NCI-H1105 (cell line): ENCODE measurements around the gene MAD1L1.
"Not testable (repeated sequence)": the region's sequence is repeated elsewhere in the genome, so short reads cannot be mapped to it uniquely, and the experiment has no call there.

ENCODE experiments used
- DNase-seq: peaks from one replicate; lab custom pipeline; 2025; lab: John Stamatoyannopoulos, UW

The MAD1L1 gene

DNA sequence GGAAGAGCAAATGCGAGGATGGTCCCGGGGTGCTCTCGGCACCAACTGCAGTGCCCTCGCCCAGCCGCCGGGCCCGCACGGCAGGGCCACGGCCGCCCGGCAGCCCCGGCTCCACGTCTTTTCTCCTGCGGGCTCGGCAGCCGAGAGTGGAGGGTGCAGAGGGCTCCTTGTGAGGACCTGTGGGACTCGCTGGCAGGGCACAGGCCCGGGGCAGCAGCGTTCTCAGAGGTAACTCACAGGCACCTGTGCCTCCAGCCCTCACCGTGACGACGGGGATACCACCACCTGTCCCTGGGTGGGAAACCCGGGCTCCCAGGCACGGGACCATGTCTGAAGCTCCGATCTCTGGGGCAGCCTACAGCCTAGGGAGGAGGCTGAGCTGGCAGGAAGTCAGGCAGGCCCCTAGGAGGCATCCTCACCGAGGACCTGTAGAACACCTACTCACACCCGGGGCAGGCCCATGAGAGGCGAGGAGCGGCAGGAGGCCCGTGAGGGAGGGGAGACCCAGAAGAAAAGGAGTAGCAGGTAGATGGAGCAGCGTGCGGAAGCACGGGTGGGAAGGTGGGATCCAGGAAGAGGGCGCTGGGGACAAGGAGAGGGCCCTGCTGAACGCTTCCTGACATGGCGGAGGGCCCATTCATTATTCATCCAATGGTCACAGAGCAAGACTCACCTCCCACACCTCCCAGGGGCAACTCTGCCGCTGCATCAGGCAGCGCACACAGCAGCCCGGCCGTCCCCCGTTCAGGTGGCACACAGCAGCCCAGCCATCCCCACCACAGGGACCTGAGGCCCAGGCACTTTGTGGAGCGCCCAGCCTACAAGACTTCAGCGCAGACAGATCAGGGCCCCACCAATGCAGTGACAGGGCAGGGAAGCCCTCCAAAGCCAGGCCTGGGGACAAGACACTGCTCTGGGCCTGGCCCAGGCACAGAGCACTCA, 244.9 kb downstream of the MAD1L1 start:
- DNase-seq: no peak

DNA sequence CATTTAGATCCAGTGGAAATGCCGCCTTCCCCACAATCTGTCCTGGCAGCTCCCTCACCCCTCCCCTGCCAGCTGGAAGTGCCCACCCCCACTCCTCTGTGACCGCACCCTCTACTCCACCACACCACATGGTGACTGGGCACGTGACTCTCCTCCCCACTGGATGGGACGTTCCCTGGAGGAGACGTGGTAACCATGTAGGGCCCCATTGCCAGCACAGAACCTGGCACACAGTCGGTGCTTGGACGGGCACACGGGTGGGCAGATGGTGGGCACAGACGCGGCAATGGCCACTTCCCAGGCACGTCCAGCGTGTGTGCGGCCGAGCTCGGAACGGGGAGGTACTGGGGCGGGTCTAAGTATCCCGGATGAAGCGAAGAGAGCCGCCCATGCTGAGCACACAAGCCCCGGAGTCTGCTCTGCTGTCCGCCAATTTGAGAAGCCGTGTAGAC, 245.6 kb downstream of the MAD1L1 start:
- no peak for DNase-seq

DNA sequence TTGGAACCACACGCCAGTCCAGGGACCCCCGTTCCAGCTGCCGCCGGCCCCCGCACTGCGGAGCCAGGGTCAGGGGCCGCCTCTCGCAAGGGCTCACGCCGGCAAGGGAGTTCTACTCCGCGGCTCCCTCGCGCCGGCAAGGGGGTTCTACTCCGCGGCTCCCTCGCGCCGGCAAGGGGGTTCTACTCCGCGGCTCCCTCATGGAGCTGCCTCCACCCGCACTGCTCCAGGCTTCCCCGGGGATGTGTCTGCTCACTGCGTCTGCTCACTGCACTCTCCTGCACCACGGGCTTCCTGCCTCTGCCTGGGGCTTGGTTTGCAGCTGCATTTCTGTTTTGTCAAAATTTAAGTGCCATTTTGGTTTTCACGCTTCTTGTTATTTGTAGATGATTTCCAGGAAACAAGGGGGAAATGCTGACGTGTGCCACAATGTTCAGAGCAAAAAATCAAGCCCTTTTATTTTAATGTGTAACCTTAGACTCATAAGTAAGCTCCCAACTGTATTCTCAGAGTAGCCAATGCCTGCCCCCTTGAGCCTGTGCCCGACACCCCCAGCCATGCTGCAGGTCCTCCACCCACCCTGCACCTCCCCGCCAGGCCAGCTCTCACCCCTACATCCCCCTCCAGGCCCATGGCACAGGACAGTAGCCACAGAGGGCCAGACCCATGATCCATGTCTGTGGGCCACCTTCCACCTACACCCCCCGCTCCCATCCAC, 246.2 kb downstream of the MAD1L1 start:
- no peak for DNase-seq

DNA sequence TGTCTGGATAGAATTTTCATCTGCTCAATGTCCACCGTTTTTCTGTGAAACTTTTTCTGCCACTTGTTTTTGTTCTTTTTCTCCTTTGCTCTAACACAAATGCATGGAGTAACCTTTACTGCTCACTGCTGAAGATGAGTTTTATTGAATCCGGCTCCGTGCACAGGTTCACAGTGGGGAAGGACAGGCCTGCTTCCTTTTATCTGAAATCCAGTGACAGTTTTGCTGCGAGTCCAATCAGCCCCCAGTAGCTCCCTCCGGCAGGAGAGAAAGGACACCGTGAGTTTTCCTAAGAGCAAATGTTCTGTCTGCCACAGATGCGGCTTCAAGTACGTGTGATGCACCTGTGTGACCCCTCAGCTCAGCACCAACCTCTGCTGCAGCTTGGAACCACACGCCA, 246.8 kb downstream of the MAD1L1 start:
- DNase-seq: no peak

DNA sequence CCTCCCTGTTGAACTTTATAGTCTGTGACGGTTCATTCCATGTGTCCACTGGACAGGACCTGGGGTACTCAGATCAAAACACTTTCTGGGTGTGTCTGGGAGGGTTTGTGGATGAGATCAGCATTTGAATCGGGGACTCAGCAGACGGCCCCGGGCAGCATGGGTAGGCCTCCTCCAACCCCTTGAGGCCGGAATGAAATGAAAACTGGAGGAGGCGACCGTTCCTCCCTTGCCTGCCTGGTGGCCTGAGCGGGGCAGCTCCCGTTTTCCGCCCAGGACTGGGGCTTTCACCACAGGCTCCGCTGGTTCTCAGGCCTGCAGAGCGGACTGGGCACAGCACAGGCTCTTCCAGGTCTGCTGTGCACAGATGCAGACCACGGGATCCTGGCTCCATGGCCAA, 247.7 kb downstream of the MAD1L1 start:
- no peak for DNase-seq

DNA sequence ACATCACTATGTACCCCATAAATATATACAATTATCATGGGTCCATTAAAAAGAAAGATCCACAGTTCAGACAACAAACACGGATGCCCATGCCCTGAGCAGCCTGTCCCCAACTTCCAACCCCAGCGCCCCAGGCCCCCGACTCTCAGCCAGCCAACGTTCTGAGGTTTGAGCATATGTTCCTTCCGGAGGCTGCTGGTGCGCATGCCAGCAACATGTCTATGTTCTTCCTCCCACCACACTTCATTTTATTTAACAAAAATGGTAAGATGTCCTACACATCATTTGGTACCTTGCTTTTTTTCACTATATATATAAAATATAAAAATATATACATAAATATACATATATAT, 250.9 kb downstream of the MAD1L1 start:
- no peak for DNase-seq

DNA sequence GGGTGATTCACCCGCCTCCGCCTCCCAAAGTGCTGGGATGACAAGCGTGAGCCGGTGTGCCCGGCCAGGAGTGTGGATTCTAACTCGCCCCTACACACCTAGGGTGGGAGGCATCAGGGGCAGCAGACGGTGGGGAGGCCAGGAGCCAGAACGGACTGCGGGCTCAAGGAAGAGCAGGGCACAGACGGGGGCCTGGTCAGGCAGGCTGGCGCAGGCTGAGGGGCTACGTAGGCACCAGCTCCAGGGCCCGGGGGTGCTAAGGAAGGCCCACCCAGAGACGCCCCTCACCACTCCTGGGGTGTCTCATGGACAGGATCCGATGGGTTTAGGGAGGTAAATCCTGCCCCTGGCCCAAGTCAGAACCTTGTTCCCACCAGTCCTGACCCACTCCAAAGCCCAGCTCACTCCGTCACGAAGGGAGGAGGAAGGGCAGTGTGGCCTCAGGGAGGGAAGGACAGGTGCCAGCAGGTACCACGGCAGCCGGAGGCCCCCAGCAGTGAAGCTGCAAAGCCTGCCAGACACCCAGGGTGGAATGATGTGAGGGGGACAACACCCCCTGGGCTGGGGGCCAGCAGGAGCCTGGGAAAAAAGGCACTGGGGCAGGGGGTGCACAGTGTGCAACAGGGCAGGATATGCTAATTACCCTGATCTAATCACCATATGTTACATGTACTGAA, 251.4 kb downstream of the MAD1L1 start:
- no peak for DNase-seq

DNA sequence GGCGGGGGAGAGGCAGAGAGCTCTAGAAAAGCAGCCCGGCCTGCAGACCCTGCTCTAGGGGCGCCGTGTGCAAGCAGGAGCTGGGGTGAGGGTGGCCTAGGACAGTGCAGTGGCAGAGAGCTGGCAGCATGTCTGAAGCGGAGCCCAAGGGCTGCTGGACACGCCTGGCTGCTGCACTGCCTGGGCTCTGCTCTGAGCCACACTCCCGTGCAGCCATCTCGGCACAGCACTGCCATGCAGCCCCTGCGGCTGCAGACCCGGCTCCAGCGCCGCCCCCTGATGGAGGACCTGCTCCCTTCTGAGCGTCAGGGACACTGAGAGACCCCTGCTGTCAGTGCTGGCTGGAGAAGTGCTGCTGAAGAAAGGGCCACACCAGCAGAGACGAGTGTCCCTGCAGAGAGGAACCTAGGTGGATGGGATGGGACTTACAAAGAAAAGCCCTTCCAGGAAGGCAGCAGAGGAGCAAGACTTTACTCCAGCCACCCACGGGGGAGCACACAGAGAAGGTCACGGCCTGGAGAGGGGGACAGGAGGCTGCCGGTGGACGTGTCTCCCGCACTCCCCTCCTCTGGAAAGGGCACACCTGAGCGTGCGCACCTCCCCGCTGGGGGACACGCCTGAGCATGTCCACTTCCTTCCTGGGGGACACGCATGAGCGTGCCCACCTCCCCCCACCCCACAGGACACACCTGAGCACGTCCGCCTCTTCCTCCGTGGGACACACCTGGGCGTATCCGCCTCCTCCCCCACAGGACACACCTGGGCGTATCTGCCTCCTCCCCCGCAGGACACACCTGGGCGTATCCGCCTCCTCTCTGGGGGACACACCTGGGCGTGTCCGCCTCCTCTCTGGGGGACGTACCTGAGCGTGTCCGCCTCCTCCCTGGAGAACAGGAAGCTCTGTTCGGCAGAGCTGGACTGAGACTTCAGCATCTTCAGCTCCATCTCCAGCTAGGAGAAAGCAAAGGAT, 252.9 kb downstream of the MAD1L1 start:
- DNase-seq: no peak

DNA sequence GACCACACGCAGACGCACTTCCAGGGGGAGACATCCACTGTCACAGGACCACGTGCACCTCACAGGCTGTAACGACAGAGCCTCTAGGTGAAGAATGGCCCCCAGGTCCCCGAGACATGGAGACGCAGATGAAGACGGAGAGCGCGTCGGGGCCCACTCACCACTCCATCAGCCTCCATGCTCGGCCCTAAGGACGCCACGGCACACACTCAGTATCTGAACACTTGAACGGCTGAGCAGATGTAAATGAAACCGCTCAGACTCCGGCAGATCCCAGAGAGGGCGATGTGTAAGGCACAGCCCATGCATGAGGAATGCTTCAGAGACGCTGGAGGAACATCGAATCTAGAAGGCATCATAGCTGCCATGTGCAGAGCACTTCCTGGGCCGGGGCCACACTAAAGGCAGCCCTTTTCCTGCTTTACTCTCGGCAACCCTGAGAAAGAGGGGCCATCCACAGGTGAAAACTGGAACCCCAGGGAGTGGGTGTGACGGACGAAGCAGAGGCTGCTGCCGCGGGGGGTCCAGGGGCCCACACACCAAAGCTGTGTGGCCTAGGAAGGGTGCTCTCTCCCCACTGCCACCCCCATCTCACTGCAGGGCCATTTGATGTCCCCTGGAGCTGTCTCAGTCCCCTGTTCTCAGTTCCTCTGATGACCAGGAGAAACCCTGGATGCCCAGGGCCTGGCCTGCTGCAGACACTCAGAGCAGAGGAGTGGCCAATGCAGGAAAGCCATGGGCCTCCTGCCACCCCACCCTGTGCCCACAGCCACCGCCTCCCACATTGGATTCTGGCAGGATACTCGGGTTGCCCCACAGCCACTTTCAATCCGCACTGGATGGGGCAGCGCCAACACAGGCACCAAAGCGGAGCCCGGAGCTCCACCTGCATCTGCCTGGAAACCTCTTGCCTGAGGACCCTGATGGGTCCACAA, 253.8 kb downstream of the MAD1L1 start:
- no peak for DNase-seq

DNA sequence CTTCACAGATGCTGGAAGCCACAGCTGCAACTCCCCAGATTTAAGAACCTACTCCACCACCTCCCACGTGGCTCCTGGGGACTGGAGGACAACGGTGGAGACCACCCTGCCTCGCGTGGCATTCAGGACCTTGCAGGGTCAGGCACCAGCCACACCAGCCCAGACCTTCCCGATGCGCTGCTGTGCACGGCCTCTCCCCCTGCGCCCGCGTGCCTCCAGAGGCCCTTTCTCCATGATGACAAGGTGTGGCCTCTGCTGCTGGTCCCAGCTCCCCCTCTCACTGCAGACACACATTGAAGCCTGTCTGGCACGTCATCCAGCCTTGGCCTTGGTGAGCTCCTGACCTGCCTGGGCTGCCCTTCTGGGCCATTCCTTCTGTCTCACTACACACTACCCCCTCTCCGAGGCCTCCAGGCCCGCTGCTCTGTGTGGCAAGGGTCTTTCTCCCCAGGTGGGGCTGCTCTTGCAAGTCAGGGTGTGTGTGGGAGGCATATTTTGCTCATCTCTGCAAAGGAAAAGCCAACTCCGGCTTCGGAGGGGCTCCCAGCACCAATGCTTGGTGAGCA, 254.8 kb downstream of the MAD1L1 start:
- DNase-seq: no peak

DNA sequence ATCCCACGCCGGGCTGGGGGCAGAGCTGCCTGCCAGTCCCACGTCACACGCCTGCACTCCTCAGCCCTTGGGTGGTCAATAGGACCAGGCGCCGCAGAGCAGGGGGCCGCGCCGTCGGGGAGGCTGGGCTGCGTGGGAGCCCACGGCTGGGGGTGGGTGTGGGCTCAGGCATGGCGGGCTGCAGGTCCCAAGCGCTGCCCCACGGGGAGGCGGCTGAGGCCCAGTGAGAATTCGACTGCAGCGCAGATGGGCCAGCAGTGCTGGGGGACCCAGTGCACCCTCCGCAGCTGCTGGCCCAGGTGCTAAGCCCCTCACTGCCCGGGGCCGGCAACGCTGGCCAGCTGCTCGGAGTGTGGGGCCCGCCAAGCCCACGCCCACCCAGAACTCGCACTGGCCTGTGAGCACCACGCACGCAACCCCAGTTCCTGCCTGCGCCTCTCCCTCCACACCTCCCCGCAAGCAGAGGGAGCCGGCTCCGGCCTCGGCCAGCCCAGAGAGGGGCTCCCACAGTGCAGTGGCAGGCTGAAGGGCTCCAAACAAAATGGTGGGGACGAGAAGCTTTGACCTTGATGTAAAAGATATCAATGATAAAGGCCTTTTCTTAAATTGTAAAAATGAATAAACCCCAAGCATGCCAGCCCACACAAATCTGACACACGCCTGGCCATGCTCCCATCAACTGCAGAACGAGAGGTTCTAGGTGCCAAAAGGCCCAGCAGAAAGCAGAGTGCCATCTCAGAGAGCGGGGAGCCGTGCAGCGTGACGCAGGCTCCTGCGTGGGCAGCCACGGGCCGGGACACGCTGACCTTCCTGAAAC, 255.5 kb downstream of the MAD1L1 start:
- no peak for DNase-seq

DNA sequence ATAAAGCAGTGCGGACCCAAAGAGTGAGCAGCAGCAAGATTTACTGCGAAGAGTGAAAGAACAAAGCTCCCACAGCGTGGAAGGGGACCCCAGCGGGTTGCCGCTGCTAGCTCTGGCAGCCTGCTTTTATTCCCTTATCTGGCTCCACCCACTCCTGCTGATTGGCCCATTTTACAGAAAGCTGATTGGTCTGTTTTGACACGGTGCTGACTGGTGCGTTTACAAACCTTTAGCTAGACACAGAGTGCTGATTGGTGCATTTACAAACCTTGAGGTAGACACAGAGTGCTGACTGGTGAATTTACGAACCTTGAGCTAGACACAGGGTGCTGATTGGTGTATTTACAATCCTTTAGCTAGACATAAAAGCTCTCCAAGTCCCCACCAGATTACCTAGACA, 256.2 kb downstream of the MAD1L1 start:
- not testable (repeated sequence) for DNase-seq

DNA sequence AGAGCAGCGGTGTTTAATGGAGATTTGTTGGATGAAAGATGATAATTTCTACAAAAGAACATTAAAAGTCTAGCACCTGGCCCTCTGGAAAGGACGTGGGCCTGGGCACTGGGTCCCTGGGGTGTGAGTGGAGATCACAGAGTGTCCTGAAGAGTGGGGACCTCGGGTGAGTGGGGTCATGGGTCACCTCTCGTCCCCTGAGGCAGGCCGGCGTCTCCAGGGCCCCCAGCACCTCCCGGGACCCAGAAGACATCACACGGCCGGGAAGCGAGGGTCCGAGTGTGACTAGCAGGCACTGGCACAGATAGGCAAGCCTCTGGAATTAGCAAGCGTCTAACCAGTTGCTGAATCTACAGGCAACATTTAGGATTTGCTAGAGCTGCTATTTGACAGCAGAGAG, 257.2 kb downstream of the MAD1L1 start:
- DNase-seq: no peak

DNA sequence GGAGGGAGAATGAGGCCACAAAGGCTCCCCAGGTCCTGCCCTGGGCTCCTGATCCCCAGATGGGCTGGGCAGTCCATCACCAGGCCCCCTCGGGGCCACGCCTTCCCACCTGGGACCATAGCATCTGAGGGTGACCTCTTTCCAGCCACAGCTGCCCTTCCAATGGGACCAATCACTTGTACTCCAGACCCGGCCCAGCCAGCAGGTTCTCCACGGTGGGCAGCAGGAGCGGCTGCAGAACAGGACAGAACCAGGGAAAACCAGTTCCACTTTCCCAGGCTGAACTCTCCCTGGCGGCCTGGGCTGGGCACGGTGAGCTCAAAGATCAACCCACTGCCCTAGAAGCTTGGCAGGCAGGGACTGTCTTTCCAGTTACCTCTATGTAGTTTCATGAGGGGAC, 257.6 kb downstream of the MAD1L1 start:
- DNase-seq: no peak

DNA sequence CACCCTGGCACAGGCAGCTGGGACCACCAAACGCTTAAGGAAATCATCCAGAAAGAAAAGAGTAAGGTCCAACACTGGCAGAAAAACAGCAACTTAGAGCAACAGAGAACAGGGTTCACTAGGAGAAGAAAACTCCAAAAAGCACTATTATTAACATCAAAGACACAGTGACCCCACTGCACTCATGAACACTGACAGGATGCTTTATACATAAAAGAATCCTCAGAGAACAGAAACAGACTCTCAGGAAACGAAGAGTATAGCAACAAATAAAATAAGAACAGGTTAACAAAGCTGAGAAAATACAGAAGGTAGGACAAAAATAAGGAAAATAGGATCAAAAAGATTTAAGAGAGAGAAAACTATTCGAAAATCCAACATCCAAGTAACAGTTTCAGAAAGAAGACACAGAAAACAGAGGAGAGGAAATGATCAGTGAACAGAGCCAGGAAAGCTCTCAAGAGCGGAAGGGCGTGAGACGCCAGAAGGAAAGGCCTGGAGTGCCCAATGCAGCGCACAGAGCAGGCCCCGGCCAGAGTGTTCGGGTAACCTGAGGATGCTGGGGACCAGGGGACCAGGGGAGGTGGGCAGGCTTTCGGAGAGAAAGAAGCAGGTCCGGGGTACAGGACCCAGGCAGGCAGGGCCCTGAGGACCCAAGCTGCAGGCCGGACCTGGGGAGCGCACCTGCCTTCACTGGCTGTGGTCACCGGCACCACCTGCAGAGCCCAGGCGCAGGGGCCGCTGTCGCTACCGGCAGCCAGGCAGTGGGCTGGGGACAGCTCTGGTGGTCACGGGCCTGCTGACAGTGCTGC, 258.2 kb downstream of the MAD1L1 start:
- DNase-seq: no peak

DNA sequence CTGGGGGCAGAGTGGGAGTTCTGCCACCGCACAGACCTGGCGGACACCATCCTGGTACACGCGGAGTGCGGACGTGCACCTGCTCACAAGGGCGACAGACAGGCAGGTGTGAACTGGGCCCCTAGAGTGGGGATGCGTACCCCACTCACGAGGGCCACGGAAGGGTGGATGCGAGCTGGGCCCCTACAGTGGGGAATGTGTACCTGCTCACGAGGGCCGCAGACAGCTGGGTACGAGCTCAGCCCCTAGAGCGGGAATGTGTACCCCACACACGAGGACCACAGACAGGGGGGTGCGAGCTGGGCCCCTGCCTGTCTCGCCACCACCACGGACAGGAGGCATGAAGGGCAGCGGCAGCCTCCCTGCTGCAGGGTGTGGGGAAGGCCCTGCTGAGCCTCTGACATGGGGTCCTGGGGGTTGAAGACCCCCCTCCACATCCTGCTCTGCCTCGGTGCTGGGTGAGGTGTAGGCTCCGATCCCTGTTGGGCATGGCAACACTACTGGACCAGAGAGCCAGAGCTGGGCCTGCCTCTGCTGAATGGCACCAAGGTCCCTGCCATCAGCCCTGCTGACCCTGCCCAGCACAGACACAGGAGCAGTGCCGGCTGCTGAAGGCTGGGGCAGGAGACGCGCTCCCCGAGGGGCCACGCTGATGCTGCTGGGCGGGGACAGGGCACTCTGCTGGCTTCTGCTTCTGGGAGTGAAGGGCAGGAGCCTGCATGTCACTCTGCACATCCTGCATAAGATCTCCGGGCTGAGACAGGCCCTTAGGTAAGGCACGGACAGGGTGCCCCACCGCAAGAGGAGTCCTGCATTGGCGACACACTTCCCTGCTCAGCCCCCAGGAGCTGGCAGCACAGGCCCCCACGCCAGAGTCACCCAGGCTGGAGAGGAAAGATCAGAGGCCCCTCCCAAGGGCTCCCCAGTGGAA, 259.2 kb downstream of the MAD1L1 start:
- DNase-seq: no peak

DNA sequence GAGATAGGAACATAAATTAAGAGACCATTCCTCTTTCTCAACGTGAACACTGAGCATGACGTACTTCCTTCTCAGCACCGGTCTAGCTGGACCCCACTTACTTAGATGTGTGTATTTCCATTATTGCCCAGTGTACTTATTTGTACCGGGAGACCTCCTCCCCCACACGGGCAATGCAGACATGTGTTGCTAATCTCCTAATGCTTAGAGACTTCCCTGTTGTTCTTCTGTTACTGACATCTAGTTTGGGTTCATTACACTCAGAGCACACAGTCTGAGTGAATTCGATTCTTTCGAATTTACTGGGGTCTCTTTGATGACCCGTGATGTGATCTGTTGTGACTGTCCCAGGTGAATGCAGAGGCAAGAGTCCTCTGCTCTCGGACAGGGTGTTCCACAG, 260.0 kb downstream of the MAD1L1 start:
- no peak for DNase-seq
